GM19240 (cell line): ENCODE data around the gene SLC8A3.

ENCODE experiments used
- DNase-seq: peaks from one replicate; pipeline ENCODE4 v3.0.0; 2011; ENCODE audit warnings: low spot score; ENCODE audit not compliant: insufficient read length

Gene SLC8A3

DNA sequence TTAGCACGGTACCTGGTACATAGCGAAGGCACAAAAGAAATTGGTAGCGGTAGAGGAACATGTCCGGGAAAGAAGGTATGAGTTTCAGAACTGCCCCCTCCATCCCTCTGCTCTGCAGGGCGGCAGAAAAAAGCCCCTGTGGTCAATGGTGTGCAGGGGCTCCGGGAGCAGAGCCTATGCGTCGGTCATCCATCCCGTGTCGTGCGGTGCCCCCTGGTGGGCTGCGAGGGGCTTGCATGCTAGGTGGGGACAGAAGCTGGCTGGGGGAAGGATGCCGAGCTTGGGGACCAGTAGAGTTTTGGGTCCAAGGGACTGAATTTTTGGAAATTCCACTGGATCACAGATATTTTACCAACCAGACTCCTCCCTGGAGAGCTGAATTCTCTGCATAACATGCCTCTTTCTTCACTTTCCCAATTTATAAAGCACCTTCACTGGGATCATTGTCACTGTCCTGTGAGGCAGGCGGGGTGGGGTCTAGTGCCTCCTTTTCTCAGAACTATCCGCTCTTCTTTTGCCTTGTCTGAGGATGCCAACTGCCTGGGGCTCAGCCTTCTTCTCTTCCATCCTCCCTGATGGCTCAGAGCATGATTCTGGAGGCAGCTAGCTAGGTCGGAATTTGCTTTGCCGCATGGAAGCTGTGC is 160.8 kb downstream of the SLC8A3 start:
- peak; percentile 81 for DNase-seq

DNA sequence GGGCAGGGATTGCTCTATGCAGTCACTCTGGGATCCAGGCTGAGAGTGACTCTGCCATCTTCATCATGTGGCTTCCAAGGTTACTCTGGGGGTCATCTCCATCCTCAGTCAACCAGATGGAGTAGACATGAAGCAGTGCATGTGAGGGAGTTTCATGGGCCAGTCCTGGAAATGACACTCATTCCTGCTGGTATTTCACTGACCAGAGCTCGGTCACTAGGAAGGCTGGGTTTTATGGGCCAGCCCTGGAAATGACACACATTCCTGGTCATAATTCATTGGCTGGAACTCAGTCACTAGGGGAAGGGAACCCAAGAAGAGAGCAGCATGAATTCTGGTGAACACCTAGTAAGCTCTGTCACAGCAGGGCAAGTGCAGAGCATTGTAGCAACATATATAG is 164.9 kb downstream of the SLC8A3 start:
- no peak for DNase-seq

DNA sequence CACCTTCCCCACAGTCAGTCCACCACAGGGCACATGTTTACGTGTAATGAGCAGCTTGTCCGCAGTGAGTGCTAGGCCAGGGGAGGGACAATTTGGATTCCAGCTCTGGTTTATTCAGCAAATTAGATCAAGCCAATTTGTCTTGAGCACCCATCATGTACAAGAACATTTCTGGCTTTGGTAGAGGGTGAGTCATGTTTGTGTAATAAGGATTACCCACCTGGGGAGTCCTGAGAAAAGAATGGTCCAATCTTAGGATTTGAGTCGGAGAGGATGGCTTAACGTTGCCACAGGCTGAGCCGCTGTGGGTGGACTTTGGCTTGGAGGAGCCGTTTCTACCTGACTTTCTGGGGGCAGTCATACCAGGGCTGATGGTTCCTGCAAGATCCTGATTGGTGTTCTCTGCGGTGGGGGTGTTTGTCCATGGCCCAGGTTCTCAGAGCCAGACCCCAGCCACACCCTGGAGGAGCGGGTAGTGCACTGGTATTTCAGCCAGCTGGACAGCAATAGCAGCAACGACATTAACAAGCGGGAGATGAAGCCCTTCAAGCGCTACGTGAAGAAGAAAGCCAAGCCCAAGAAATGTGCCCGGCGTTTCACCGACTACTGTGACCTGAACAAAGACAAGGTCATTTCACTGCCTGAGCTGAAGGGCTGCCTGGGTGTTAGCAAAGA is 165.8 kb downstream of the SLC8A3 start:
- DNase-seq: no peak

DNA sequence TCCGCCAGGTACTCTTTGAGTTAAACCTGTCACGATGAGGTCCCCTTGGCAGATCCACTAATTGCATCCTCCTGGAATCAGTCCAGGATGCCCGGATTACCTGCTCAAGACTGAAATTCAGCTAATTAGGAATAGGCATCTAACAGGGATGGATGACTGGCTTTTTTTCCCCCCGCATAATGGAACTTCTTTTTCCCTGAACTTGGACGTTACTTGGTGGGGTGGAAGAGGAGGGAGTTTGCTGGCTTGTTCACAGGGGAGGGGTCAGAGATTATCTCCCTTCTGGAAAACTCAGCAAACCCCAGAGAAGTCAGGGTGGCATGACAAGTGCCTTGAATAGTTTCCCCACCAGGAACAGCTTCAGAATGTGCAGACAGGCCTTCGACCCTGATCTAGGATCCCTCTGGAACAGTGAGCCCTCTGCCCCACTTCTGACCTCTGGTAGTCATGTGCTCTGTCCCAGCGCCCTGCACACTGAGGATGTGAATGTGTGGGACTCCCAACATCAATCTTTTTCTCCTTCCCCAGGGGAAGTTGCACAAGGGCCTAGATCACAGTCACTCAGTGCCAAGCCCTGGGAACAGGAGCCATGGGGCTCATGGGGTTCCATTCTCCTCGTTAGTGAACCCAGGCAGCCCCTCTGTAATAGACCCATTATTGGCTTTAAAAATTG is 167.1 kb downstream of the SLC8A3 start:
- no peak for DNase-seq

DNA sequence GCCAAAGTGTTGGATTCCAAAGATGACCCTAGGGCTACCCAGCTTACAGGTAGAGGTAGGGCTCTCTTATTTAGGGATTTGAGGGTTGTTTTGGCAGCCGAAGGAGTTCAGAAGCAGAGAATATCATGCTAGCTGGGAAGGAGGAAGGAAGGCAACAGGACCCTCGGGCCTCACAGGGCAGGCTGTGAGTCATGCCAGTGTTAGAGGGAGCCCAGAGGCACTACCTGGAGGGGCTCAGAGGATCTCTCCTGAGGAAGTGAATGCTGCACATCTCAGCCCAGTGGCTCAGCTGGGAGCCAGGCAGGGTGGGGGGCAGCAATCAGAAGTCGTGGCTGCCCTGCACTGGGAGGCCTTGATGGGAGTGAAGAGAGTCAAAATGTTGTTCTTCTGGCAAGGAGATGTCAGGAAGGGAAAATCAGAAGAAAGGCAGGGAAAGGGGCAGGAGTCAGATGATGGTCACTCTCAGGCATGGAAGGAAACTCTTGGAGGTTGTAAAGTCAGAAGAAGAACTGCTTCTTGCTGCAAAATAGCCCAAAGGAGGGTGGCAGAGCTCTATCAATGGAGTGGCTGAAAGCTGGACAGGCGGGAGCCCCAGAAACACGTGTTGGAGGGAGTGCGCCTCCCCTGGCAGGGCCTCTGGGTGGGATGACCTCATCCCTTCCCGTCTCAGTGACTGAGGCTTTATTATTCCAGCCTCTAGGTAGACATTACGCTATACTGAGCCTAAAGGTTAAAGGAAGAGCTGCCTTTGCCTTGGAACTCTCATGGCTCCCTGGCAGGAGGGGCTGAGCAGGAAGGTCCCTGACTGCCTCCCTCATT is 168.2 kb downstream of the SLC8A3 start:
- no peak for DNase-seq

DNA sequence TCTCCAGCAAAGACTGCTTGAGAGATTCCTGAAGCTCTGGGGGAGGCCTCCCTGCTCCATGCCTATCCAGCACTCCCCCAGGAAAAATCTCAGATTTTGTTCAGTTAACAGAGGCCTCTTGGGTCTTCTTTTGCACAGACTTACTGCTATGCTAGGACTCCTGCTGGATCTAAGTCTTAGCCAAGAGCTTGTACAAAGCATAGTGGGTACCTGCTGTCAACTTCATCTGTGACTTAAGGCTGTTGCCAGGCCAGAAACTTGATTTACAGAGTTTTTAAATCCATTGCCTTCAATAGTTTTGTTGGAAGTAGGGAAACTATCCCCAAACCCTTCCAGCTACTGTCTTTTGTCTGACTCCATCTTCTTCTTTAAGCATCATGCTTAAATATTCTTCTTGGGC is 169.1 kb downstream of the SLC8A3 start:
- no peak for DNase-seq

DNA sequence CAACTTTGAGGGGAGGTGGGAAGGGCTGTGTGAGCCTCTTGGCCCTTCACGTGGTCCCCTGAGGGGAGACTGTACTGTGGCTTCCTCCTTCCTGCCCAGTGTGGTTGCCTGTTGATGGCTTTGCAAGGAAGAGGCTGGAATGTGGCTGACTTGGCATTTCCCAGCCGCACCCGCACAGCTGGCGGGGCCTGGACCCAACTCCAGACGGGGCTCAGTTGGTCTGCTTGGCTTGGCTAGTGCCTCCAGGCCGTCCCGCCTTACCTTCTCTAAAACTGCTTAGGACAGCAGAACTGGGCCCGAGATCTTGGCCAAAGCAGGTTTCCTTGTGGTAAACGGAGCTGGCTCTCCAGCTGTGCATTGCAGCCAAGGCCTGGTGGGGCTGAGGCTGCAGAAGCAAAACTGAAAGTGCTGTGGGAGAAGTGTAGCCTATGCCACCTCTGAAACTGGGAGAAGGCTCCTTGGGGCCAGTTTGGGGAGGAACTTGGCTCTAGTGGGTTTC is 170.0 kb downstream of the SLC8A3 start:
- DNase-seq: no peak

DNA sequence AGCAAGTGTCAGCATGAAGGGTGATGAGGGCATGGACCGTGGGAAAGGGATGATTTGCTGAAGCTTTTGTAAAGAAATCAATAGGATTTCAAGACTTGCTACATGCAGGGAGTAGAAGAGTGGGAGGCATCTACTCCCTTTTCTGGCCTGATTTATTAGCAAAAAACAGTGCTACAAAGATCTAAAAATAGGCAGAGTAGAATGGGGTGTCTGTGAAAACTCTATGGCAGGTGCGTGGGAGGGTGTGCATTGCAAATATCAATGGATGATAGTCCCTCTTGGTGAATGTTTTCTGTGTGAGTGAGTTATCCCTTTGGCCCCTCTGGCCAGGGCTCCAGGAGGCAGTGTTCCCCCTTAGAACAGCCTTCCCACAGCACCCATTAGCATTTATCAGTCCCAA is 170.5 kb downstream of the SLC8A3 start:
- no peak for DNase-seq

DNA sequence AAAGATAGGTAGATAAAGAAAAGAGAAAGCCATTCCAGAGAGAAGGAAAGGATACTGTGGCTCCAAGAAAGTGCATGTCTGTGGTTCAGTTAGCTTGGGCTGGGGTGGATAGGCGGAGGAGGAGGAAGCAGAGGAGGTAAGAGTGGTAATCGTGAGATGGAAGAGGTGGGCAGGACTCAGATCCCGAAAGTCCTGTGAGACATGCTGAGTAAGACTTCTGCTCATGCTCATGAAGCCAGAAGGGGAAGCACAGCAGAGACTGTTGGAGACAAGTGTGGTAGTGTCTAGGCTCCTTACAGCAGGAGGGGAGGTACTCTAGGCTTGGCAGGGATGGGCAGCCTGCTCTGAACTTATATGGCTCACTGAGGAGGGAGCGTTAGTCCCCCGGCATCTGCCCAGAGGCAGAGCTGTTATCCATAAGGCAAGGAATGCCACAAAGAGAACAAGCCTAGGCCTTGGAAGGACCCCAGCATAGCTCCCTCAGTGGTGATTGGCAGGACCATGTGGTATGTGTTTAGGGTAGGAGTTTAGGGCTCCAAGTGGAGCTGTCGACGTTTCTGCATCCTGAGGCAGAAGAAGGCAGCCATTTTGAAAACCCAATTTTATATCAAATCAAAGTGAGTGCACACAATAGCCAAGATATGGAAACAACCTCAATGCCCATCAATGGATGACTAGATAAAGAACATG is 174.2 kb downstream of the SLC8A3 start:
- no peak for DNase-seq

DNA sequence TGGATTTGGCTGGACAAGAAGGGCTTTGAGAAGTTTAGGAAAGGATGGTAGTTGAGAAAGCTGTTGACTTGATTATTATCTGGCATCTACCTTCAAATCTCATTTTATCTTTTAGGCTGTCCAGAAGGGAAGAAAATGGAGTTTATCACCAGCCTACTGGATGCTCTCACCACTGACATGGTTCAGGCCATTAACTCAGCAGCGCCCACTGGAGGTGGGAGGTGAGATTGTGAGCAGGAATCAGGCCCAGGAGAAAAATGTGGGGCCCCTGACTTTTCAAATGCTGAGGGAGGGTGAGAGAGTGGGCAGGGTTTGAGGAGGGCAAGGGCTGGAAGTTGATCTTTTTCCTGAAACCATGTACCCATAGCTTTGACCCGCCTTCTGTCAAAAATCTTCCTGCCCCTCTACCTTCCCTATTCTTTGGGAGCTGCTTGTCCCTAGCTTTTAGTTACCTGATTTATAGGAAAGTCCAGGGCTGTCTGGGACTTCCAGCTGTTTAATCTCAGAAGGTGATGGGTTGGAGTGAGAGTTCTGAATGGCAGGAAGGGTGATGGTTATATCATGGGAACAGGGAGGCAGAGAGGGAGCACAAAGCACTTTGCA is 175.4 kb downstream of the SLC8A3 start:
- peak; percentile 48 for DNase-seq

DNA sequence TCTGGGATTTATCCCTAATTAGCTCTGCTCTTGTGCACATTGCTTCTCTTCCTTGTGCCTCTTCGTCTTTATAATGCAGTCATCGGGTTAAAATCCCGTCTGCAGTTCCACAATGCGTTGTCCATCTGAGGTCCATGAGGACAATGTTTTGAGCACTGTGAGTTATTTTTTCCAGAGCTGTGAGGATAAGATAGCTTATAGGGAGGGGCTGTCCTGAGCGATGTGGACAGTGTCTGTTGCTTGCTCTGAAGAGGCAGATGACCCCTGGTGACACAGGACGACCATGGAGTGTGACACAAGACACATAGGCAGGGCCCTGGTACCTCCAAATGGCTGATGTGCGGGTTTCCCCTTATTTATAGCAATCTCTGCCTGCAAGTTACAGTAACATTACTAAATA is 177.0 kb downstream of the SLC8A3 start:
- no peak for DNase-seq

DNA sequence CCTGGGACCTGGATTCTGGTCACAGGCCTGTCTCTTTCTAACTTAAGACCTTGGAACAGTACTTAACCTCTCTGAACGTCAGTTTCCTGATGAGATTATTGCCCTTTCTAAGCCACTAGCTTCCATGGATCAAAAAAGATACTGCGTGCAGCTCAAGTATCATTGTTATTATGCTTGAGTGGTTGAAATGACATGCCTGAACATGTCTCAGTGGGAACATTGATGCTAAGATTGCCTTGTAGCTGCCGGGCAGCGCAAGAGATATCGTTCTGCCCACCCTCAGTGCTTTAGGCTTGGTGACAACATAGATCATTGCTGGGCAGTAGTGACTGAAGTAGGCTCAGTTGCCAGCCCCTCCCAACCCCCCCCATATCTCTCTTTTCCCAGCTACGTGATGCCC is 177.7 kb downstream of the SLC8A3 start:
- no peak for DNase-seq

DNA sequence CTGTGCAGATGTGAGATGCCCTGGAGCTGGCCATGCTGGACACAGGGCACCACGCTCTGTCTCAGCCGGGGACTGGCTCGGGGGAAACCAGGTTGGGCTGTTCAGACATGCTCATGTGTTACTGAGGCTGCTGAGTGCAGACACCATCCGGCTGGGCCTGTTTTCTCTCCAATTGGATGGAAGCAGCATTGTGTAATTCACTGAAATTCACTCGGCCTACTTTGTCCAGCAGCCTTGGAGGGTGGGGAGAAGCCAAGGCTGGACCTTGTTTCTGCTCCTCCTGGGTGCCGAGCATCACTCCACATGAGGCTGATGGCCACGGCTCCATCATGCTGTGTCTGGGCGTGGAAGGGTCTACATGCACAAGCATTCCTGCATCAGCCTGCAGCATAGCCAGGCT is 178.8 kb downstream of the SLC8A3 start:
- no peak for DNase-seq

DNA sequence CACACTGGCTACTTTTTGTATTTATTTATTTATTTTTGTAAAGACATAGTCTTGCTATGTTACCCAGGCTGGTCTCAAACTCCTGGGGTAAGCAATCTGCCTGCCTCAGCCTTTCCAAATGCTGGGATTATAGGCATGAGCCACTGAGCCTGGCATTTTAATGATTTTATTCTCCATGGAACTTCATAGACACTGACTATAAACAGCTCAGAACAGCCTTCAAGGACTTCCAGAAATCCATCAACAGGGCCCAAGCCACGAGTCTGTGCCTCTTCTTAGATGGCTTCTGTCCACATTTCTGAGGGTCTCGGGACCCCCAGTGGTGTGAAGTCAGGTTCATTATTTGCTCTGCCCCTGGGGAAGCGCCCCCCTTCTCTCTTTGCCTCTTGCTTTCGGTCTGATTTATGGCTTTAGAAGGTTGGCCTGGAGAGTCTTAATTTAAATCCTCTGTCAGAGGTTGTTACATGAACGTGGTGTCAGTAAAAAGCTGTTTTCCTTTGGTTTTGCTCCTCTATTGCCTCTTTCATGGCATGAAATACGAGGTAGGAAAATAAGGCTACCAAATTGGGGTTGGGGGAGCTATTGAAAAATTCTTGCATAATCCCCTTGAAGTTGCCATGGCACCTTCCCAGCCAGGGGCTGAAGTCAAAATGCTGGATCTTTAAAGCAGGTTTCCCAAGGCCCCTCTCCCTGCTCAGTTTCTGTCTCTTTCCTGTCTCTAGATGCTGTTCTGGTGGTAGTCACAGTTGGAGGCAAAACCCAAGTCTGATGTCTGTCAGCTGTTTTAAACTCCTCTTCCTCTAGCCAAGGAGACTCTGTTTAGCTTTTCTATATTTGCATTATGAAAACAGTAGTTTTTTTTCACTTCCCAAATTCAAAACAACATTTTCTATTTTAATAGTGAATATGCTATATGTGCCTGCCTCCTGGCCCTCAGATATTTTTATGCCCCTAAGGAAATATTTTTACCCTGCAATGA is 180.2 kb downstream of the SLC8A3 start:
- DNase-seq: no peak

DNA sequence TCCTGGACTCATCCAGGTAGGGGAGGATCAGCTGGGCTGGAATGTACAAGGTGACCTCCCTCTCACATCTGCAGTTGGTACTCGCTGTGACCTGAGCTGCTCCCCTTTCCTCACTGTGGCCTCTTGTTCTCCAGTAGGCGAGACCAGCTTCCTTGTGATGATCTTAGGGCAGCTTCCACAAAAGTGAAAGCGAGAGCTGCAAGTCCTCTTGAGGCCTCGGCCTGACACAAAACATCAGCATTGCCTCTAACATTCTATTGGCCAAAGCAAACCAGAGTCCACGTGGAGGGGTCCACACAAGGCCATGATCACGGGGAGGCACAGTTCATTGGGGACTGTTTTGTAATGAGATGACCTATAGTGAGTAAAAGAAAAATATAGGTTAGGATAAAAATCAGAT is 182.1 kb downstream of the SLC8A3 start:
- no peak for DNase-seq

DNA sequence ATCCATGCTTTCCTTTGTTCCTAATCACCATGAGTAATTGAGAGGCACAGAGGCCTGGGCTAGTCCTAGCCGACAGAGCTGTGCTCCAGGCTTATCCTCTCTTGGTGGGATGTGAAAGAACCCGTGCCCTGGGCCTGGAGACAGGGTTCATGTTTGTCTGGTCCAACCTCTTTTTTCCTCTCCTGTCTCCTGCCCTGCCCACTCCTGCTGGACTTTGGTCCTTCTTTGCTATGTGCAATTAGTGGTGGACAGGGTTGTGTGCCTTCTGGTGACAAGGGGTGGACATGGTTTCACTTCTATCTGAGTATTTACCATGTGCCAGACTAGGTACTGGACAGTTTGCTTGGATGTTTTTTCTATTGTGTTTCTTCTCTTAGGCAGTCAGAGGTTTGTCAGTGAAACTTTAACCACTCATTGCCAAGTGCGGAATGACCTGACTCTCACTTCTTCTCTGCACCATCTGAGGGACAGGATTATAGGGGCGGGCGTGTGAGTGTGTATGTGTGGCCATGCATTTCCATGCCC is 183.4 kb downstream of the SLC8A3 start:
- DNase-seq: no peak

DNA sequence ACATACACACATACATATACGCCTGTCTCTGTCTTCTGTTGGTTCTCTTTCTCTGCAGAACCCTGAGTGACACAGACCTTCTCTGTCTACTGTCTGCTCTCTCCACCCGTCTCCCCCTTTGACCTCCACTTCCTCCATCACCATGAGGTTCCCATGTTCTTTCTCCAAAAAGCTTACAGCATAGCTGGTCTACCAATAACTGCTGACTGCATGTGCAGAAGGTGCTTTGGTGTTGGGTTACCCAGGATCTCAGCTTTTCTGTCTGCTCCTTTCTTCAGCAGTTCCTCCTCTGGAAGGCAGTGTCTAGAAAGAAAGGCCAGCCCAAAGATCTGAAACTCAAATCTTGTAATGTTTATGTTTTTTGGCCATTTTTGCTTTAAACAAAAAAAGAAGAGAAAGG is 184.0 kb downstream of the SLC8A3 start:
- no peak for DNase-seq

DNA sequence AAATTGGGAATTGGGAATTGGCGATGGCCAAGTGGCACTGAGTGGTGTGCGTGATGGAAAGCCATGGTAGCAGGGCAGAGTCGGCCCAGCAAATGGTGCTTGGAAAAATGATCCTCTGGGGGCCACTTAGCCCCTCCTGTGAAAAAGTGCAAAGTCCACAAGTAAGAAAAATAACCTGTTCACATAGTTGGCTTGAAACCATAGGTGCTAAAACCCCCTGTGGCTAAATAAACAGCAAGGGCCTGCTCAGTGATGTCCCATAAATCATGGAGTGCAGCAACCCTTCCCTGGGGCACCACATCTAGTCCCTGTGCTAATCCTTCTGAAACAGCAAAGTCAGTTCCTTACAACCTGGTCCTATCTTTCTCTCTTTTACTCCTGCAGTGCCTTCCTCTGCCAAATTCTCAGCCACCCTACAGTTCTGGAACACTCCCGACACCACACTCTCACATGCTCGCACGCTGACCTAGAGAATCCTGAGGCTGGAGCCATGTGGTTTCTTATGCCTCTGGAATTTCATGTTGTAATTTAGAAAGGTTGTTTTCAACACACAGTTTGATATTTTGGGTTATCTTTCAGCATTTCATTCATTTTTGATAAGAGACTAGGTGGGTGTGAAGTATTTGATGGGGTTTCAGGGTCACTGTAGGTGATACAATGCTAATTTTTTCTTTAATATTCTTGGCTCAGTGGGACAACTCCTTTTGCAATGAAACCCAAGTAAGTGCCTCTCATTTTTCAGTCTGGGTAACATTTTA is 186.0 kb downstream of the SLC8A3 start:
- DNase-seq: no peak

DNA sequence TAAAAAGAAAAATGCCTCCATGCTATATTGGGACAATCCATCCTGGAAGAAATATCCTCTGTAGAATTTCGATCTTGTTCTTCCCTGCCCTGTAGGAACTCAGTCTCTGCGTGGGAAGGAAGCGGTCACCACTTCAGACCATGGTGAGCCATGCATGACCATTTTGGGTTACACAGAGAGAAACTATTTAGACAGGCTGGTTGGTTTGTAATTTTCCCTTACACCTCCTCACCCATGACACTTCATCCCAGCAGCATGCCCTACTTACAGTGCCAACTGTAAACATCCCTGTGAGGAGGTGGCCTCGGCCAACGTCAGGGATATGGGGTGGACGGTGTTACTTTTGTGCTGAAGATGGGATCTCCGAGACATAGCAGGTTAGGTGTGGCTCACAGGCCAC is 188.2 kb downstream of the SLC8A3 start:
- DNase-seq: no peak
